A673 (cell line): ENCODE data around the gene BRSK2. TPM values are rescaled to one million over a fixed set of nuclear protein-coding genes. Genes with fewer than 3 reads are reported as not detected.
A peak's percentile ranks its signal among the peaks of the same experiment; 100 is the strongest.

Experiments used
- BruUV-seq: library from RNA; stranded (reverse); fragments of 400-500 nt; replicated peaks from 2 replicates; lab custom pipeline; 2021; lab: Mats Ljungman, UMichigan
- CTCF ChIA-PET: fragments of 300-600 bp; sonication (Branson Sonifier 250); formaldehyde crosslinking; loops from one replicate; lab custom pipeline; 2022; ENCODE audit warnings: antibody characterized with exemption; lab: Charles Lee
- POLR2A ChIA-PET: fragments of 300-600 bp; sonication (Branson Sonifier 250); formaldehyde crosslinking; loops from one replicate; lab custom pipeline; 2022; ENCODE audit warnings: antibody characterized with exemption; ENCODE audit not compliant: low non-redundant PET; lab: Charles Lee
- DNase-seq: peaks from one replicate; pipeline ENCODE4 v3.0.0-alpha.2; 2015; ENCODE audit warnings: low spot score
- H3K27ac ChIP-seq: fragments of 200-600 bp; sonication (generic); 2 replicates; pipeline ENCODE4 v1.5.1; 2016; ENCODE audit warnings: mixed run types, low read depth, mild to moderate bottlenecking, mixed read lengths, antibody characterized with exemption, low read length; ENCODE audit not compliant: poor library complexity, severe bottlenecking
- H3K27me3 ChIP-seq: fragments of 200-600 bp; sonication (generic); replicated peaks from 2 replicates; pipeline ENCODE4 v1.6.1; 2017; ENCODE audit warnings: mixed run types, low read depth, mild to moderate bottlenecking, mixed read lengths, antibody characterized with exemption, low read length; ENCODE audit not compliant: insufficient read depth, poor library complexity
- H3K36me3 ChIP-seq: fragments of 200-600 bp; sonication (generic); 2 replicates; pipeline ENCODE4 v1.6.1; 2016; ENCODE audit warnings: mixed run types, mild to moderate bottlenecking, mixed read lengths, antibody characterized with exemption, low read length; ENCODE audit not compliant: insufficient read depth, poor library complexity, severe bottlenecking
- H3K4me1 ChIP-seq: fragments of 200-600 bp; sonication (generic); 2 replicates; pipeline ENCODE4 v1.6.1; 2017; ENCODE audit warnings: mixed run types, mild to moderate bottlenecking, mixed read lengths, antibody characterized with exemption, low read length; ENCODE audit not compliant: insufficient read depth, poor library complexity, severe bottlenecking
- H3K4me3 ChIP-seq: fragments of 200-600 bp; sonication (generic); 2 replicates; pipeline ENCODE4 v1.5.1; 2016; ENCODE audit warnings: low read depth, mixed run types, mild to moderate bottlenecking, mixed read lengths, low read length; ENCODE audit not compliant: poor library complexity, severe bottlenecking
- H3K9me3 ChIP-seq: fragments of 200-600 bp; sonication (generic); 2 replicates; pipeline ENCODE4 v1.6.1; 2016; ENCODE audit warnings: mixed run types, low read depth, mild to moderate bottlenecking, mixed read lengths, antibody characterized with exemption, low read length; ENCODE audit not compliant: poor library complexity, severe bottlenecking
- CTCF ChIP-seq: fragments of 300-800, 200-600 bp; sonication (generic); conservative IDR thresholded peaks from 2 replicates; pipeline ENCODE4 v1.5.1; 2017; ENCODE audit warnings: low read depth, mild to moderate bottlenecking, antibody characterized with exemption, low read length, moderate library complexity, mixed read lengths
- EZH2 ChIP-seq: fragments of 200-600 bp; sonication (generic); IDR thresholded peaks from 2 replicates; pipeline ENCODE4 v1.6.1; 2017; ENCODE audit warnings: borderline replicate concordance, low read depth, mild to moderate bottlenecking, mixed read lengths, antibody characterized with exemption, low read length; ENCODE audit not compliant: poor library complexity, severe bottlenecking
- intact Hi-C: fragments of 100-400 bp; cut with micrococcal nuclease; formaldehyde crosslinking; loops from one replicate; pipeline ENCODE4 v1.10.0; 2022; ENCODE audit not compliant: unreplicated experiment
- total RNA-seq: library from RNA; stranded (reverse); gene quantifications from 2 replicates; pipeline ENCODE4 v1.2.3, GENCODE V29; 2021

BRSK2 gene
- total RNA-seq, 1 experiment from 2014 or later, result 2.2 TPM

GRCh38 chr11:1387961-1388762 is 1.6 kb upstream of the BRSK2 start:
- CTCF ChIA-PET, result no interaction called here
- H3K27ac ChIP-seq, result no peak overlapping the region
- peaks cover 14% of the 10 kb centered on the region for H3K4me1 ChIP-seq
- no peaks in the 10 kb centered on the region for H3K9me3 ChIP-seq
- DNase-seq, result no peak
- peaks cover 17% of the 10 kb centered on the region for H3K27me3 ChIP-seq
- BruUV-seq, result no TSS peak
- POLR2A ChIA-PET, result no interaction called here
- intact Hi-C loops, result no loop called here
- H3K4me3 ChIP-seq, result no peak overlapping the region
- no peaks in the 10 kb centered on the region for H3K36me3 ChIP-seq
- TF ChIP-seq CTCF, result no peak
- TF ChIP-seq EZH2, result no peak

GRCh38 chr11:1388763-1389102 is 1.0 kb upstream of the BRSK2 start:
- ChIA-PET POLR2A (no interaction called here), CTCF (no interaction called here)
- Histone ChIP-seq H3K36me3 (no peaks in the 10 kb centered on the region), H3K4me1 (peaks cover 14% of the 10 kb centered on the region), H3K27ac (no peak overlapping the region), H3K27me3 (peaks cover 17% of the 10 kb centered on the region), H3K9me3 (no peaks in the 10 kb centered on the region), H3K4me3 (peak overlapping the region; percentile 43)
- intact Hi-C loops, result no loop called here
- DNase-seq, result no peak
- no TSS peak for BruUV-seq
- no peak for TF ChIP-seq EZH2

DNA sequence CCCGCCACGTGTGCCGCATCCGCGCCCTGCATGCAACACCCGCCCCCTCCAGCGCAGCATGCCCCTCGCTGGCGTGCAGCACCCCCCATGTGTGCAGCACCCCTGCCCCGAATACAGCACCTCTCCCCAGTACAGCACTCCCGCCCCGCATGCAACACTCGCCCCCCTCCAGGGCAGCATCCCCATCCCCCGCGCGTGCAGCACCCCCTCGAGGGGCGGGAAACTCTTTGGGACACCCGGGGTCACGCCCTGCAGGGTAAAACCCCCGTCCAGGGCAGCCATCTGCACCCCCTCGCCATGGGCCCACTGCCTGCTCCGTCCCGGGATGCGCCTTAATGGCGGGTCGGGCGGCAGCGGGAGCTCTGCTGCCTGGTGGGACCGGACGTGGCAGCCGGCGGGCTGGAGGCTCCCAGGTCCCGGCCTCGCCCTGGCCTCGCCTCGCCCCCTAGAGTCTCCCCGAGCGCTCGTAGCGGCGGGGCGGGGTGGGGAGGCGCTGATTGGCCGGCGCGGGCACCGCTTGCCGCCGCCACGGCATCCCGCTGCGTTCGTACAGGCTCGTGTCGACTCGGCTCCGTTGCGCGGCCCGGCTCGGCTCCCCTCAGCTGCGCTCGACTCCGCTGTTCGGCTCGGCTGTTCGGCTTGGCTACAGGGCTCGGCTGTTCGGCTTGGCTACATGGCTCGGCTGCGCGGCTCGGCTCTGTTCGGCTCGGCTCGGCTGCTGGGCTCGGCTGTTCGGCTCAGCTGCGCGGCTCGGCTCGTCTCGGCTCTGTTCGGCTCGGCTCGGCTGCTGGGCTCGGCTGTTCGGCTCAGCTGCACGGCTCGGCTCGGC is 417 bp upstream of the BRSK2 start:
- H3K27me3 ChIP-seq, result peaks cover 17% of the 10 kb centered on the region
- H3K4me1 ChIP-seq, result peaks cover 14% of the 10 kb centered on the region
- H3K9me3 ChIP-seq, result no peaks in the 10 kb centered on the region
- POLR2A ChIA-PET, result no interaction called here
- H3K4me3 ChIP-seq, result peak overlapping the region; percentile 43
- CTCF ChIA-PET, result no interaction called here
- intact Hi-C loops, result no loop called here
- TF ChIP-seq CTCF (no peak), EZH2 (no peak)
- H3K36me3 ChIP-seq, result no peaks in the 10 kb centered on the region
- BruUV-seq, result no TSS peak
- no peak overlapping the region for H3K27ac ChIP-seq
- DNase-seq, result peak; percentile 96
